NCI-H146 (cell line): ENCODE measurements around the gene CSTF1.

Experiments
- DNase-seq: peaks from one replicate; lab custom pipeline; 2025; lab: John Stamatoyannopoulos, UW

CSTF1 gene

GRCh38 chr20:56429502-56429901, 37.1 kb downstream of the CSTF1 start:
- DNase-seq = no peak

- DNase-seq = no peak
Observed at GRCh38 chr20:56429941-56430340, 37.5 kb downstream of the CSTF1 start.

- no peak for DNase-seq
Observed at GRCh38 chr20:56430461-56430860, 38.0 kb downstream of the CSTF1 start.

GRCh38 chr20:56430957-56431356, 38.5 kb downstream of the CSTF1 start:
- DNase-seq = no peak

GRCh38 chr20:56431471-56431870, 39.0 kb downstream of the CSTF1 start:
- no peak for DNase-seq

- DNase-seq = no peak
Observed at GRCh38 chr20:56433221-56433879, 40.9 kb downstream of the CSTF1 start.

- DNase-seq = no peak
Observed at GRCh38 chr20:56433880-56434255, 41.4 kb downstream of the CSTF1 start.

- no peak for DNase-seq
Observed at GRCh38 chr20:56437196-56437960, 44.9 kb downstream of the CSTF1 start.

- DNase-seq = no peak
Observed at GRCh38 chr20:56438284-56438683, 45.8 kb downstream of the CSTF1 start.

GRCh38 chr20:56439771-56440291, 47.4 kb downstream of the CSTF1 start:
- no peak for DNase-seq

GRCh38 chr20:56440346-56441007, 48.0 kb downstream of the CSTF1 start:
- DNase-seq = no peak

- no peak for DNase-seq
Observed at GRCh38 chr20:56442389-56443365, 50.2 kb downstream of the CSTF1 start.

- DNase-seq = peak; percentile 42
Observed at GRCh38 chr20:56443654-56444540, 51.5 kb downstream of the CSTF1 start.

GRCh38 chr20:56445130-56445529, 52.7 kb downstream of the CSTF1 start:
- no peak for DNase-seq

GRCh38 chr20:56445540-56445939, 53.1 kb downstream of the CSTF1 start:
- no peak for DNase-seq

GRCh38 chr20:56447227-56447626, 54.8 kb downstream of the CSTF1 start:
- DNase-seq = peak; percentile 73

GRCh38 chr20:56449459-56449858, 57.0 kb downstream of the CSTF1 start:
- no peak for DNase-seq

GRCh38 chr20:56451056-56451765, 58.8 kb downstream of the CSTF1 start:
- DNase-seq = no peak

- no peak for DNase-seq
Observed at GRCh38 chr20:56453352-56453751, 60.9 kb downstream of the CSTF1 start.

GRCh38 chr20:56454754-56455153, 62.3 kb downstream of the CSTF1 start:
- no peak for DNase-seq
